OCI-LY7 (cell line): ENCODE data around the gene GRIK1.

Experiments
- EZH2phosphoT487 ChIP-seq: fragments of 200-600 bp; sonication (generic); IDR thresholded peaks from 2 replicates; pipeline ENCODE4 v1.6.1; 2018; ENCODE audit warnings: low read depth, borderline replicate concordance, mild to moderate bottlenecking, mixed run types, antibody characterized with exemption, low read length, moderate library complexity, mixed read lengths
- TF ChIP-seq, protein P1 (sequence below): fragments of 200-600 bp; sonication (generic); conservative IDR thresholded peaks from 2 replicates; pipeline ENCODE4 v1.5.1; 2014; ENCODE audit warnings: mild to moderate bottlenecking, antibody characterized with exemption, low read length, moderate library complexity, mixed read lengths

- TF ChIP-seq, protein P1, sequence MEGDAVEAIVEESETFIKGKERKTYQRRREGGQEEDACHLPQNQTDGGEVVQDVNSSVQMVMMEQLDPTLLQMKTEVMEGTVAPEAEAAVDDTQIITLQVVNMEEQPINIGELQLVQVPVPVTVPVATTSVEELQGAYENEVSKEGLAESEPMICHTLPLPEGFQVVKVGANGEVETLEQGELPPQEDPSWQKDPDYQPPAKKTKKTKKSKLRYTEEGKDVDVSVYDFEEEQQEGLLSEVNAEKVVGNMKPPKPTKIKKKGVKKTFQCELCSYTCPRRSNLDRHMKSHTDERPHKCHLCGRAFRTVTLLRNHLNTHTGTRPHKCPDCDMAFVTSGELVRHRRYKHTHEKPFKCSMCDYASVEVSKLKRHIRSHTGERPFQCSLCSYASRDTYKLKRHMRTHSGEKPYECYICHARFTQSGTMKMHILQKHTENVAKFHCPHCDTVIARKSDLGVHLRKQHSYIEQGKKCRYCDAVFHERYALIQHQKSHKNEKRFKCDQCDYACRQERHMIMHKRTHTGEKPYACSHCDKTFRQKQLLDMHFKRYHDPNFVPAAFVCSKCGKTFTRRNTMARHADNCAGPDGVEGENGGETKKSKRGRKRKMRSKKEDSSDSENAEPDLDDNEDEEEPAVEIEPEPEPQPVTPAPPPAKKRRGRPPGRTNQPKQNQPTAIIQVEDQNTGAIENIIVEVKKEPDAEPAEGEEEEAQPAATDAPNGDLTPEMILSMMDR, result no peak
- no peak for TF ChIP-seq EZH2phosphoT487
These were observed 389.6 kb downstream of the GRIK1 start for GRCh38 chr21:29550205-29550604.
